Measurements from ENCODE around the gene TPD52L2. TPM values are rescaled to one million over a fixed set of nuclear protein-coding genes. Genes with fewer than 3 reads are reported as not detected.
A peak's percentile ranks its signal among the peaks of the same experiment; 100 is the strongest.

TPD52L2 gene
- total and polyA plus RNA-seq, 2 donors (not counting 1 experiment from before 2014, with no cell fraction given): 39.9 to 41.3 TPM

GRCh38 chr20:63830841-63831588 lies 34.1 kb upstream of the TPD52L2 start, which contains the start of gene ZBTB46:
ZBTB46 (minus strand) TSS chr20:63831264; CDS start chr20:63790757, 40,507 bp downstream.
- intact Hi-C loops (cut with micrococcal nuclease): no loop called here
- Histone ChIP-seq H3K9me3 (ENCODE audit: control extremely low read depth in 1 of 3, control insufficient read depth in 2 of 3, insufficient read depth in 1 of 3, low read length in 2 of 3) (peaks cover 0 to 8% (median 0%) of the 10 kb centered on the region in 3 donors), H3K4me1 (ENCODE audit: control insufficient read depth in 2 of 2, insufficient read depth in 2 of 2, low read length in 2 of 2) (peaks cover 12 to 16% of the 10 kb centered on the region in 2 donors), H3K36me3 (replicated peaks in 1 of 2; ENCODE audit: control extremely low read depth in 1 of 2, control insufficient read depth in 1 of 2, extremely low read depth in 1 of 2, insufficient read depth in 2 of 2, low read length in 1 of 2) (no peaks in the 10 kb centered on the region), H3K79me2 (ENCODE audit: control insufficient read depth, insufficient read depth, low read length) (no peaks in the 10 kb centered on the region), H3K27me3 (replicated peaks in 1 of 4; ENCODE audit: control extremely low read depth in 1 of 4, control insufficient read depth in 3 of 4, insufficient read depth in 4 of 4, low read length in 3 of 4) (peaks cover 0 to 39% (median 26%) of the 10 kb centered on the region in 4 experiments), H2AFZ (ENCODE audit: insufficient read depth, low read depth, low read length, poor library complexity, severe bottlenecking) (peak within 1 kb of the TSS; percentile 54), H3K4me2 (replicated peaks; ENCODE audit: low read depth, low read length, poor library complexity, severe bottlenecking) (peak within 1 kb of the TSS; percentile 96), H3K27ac (ENCODE audit: low read length in 2 of 2) (no peak within 1 kb of the TSS), H3K4me3 (ENCODE audit: control extremely low read depth in 1 of 5, extremely low read depth in 1 of 5, insufficient read depth in 1 of 5, low read depth in 2 of 5, low read length in 4 of 5) (peak within 1 kb of the TSS; percentile 28 to 65 (median 53)), H4K20me1 (ENCODE audit: control insufficient read depth, insufficient read depth, low read length, poor library complexity, severe bottlenecking) (no peaks in the 10 kb centered on the region), H3K9ac (ENCODE audit: low read length) (peak within 1 kb of the TSS; percentile 54)
- Mint-ChIP-seq H3K9me3 (ENCODE audit: insufficient read depth) (no peaks in the 10 kb centered on the region), H3K4me1 (peaks cover 11% of the 10 kb centered on the region), H3K4me3 (peak within 1 kb of the TSS; percentile 94), H3K27me3 (peaks cover 20% of the 10 kb centered on the region), H3K27ac (peak within 1 kb of the TSS; percentile 54)
- CTCF ChIA-PET: no interaction called here
- POLR2A ChIA-PET: no interaction called here
- under 1% methylated on average over 147 of the region's 147 CpGs for WGBS (ENCODE audit: insufficient coverage)
- ATAC-seq (ENCODE audit: low read depth): peak; percentile 90
- TF ChIP-seq EZH2 (IDR thresholded peaks at IDR 0.05; ENCODE audit: borderline replicate concordance, insufficient read depth, low read depth, low read length, poor library complexity, severe bottlenecking) (no peak), CTCF (IDR thresholded peaks at IDR 0.05) (no peak)
- DNase-seq: peak; percentile 55

GRCh38 chr20:63831646-63831992 lies 33.5 kb upstream of the TPD52L2 start:
- Mint-ChIP-seq H3K4me3 (no peak overlapping the region), H3K27ac (no peak overlapping the region), H3K27me3 (peaks cover 18% of the 10 kb centered on the region), H3K9me3 (ENCODE audit: insufficient read depth) (no peaks in the 10 kb centered on the region), H3K4me1 (peaks cover 11% of the 10 kb centered on the region)
- TF ChIP-seq CTCF (IDR thresholded peaks at IDR 0.05) (no peak), EZH2 (IDR thresholded peaks at IDR 0.05; ENCODE audit: borderline replicate concordance, insufficient read depth, low read depth, low read length, poor library complexity, severe bottlenecking) (no peak)
- peak overlapping the region; percentile 23 for H3K9ac ChIP-seq (ENCODE audit: low read length)
- ChIA-PET POLR2A (no interaction called here), CTCF (no interaction called here)
- peaks cover 0 to 8% (median 0%) of the 10 kb centered on the region in 3 donors for H3K9me3 ChIP-seq (ENCODE audit: control extremely low read depth in 1 of 3, control insufficient read depth in 2 of 3, insufficient read depth in 1 of 3, low read length in 2 of 3)
- ATAC-seq (ENCODE audit: low read depth) (no peak), DNase-seq (peak; percentile 57)
- H3K4me1 ChIP-seq (ENCODE audit: control insufficient read depth in 2 of 2, insufficient read depth in 2 of 2, low read length in 2 of 2): peaks cover 12 to 16% of the 10 kb centered on the region in 2 donors
- H3K4me2 ChIP-seq (replicated peaks; ENCODE audit: low read depth, low read length, poor library complexity, severe bottlenecking): peak overlapping the region; percentile 81
- intact Hi-C loops (cut with micrococcal nuclease): no loop called here
- peaks cover 0 to 39% (median 25%) of the 10 kb centered on the region in 4 experiments for H3K27me3 ChIP-seq (replicated peaks in 1 of 4; ENCODE audit: control extremely low read depth in 1 of 4, control insufficient read depth in 3 of 4, insufficient read depth in 4 of 4, low read length in 3 of 4)
- H4K20me1 ChIP-seq (ENCODE audit: control insufficient read depth, insufficient read depth, low read length, poor library complexity, severe bottlenecking): no peaks in the 10 kb centered on the region
- H3K79me2 ChIP-seq (ENCODE audit: control insufficient read depth, insufficient read depth, low read length): no peaks in the 10 kb centered on the region
- H3K36me3 ChIP-seq (replicated peaks in 1 of 2; ENCODE audit: control extremely low read depth in 1 of 2, control insufficient read depth in 1 of 2, extremely low read depth in 1 of 2, insufficient read depth in 2 of 2, low read length in 1 of 2): no peaks in the 10 kb centered on the region
- H3K4me3 ChIP-seq (ENCODE audit: control extremely low read depth in 1 of 5, extremely low read depth in 1 of 5, insufficient read depth in 1 of 5, low read depth in 2 of 5, low read length in 4 of 5): peak overlapping the region in 3 of 5 experiments; percentile 11 to 36 (median 29)
- H3K27ac ChIP-seq (ENCODE audit: low read length in 2 of 2): no peak overlapping the region
- peak overlapping the region; percentile 46 for H2AFZ ChIP-seq (ENCODE audit: insufficient read depth, low read depth, low read length, poor library complexity, severe bottlenecking)
- 2% methylated on average over 55 of the region's 55 CpGs for WGBS (ENCODE audit: insufficient coverage)
